OCI-LY1 (cell line): ENCODE measurements around the gene SP100.

ENCODE experiments used
- CTCF ChIP-seq: fragments of 200-600 bp; sonication (generic), shearing (Covaris generic); IDR thresholded peaks from 2 replicates; pipeline ENCODE4 v1.5.1; 2017; ENCODE audit warnings: mild to moderate bottlenecking, antibody characterized with exemption, low read length, moderate library complexity, mixed read lengths
- EZH2 ChIP-seq: fragments of 200-600 bp; sonication (generic), shearing (Covaris generic); IDR thresholded peaks from 2 replicates; pipeline ENCODE4 v1.8.0; 2017; ENCODE audit warnings: borderline replicate concordance, mixed run types, mild to moderate bottlenecking, antibody characterized with exemption, low read length, moderate library complexity, mixed read lengths

GRCh38 chr2:230590333-230590732 lies 174.3 kb downstream of the SP100 start:
- TF ChIP-seq CTCF (no peak), EZH2 (no peak)
